ENCODE data around the gene CCK.

The CCK gene, protein sequence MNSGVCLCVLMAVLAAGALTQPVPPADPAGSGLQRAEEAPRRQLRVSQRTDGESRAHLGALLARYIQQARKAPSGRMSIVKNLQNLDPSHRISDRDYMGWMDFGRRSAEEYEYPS

DNA sequence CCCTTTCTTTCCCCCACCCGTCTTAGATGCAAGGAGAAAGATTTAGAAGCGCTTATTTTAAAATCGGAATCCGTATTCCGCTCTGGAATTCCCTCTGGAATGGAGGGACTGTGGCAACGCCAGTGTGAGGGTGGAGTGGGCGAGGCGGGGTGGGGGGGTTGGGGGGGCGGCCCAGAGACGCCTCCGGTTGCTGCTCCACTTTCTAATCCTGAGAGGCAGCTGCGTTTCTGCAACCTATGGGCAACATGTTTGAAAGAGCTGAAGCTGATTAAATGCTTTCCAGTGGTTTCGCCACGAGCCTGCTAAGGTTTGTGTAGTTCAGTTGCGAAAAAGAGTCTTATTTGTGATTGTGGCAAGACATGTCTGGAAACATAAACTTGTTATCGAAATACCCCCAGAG, at the start of gene CCK:
Gene CCK (minus strand): TSS at position 101 of the 400 bp plus-strand sequence. CDS start 2,555 bp downstream, outside the sequence.
- H3K27me3 ChIP-seq, result peaks cover 4 to 70% of the 10 kb centered on the region in 2 donors
- H3K4me3 ChIP-seq, result no peak within 1 kb of the TSS
- TF ChIP-seq, protein P1, sequence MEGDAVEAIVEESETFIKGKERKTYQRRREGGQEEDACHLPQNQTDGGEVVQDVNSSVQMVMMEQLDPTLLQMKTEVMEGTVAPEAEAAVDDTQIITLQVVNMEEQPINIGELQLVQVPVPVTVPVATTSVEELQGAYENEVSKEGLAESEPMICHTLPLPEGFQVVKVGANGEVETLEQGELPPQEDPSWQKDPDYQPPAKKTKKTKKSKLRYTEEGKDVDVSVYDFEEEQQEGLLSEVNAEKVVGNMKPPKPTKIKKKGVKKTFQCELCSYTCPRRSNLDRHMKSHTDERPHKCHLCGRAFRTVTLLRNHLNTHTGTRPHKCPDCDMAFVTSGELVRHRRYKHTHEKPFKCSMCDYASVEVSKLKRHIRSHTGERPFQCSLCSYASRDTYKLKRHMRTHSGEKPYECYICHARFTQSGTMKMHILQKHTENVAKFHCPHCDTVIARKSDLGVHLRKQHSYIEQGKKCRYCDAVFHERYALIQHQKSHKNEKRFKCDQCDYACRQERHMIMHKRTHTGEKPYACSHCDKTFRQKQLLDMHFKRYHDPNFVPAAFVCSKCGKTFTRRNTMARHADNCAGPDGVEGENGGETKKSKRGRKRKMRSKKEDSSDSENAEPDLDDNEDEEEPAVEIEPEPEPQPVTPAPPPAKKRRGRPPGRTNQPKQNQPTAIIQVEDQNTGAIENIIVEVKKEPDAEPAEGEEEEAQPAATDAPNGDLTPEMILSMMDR (IDR thresholded peaks at IDR 0.05), result no peak
- no peaks in the 10 kb centered on the region for H3K36me3 ChIP-seq
- no peaks in the 10 kb centered on the region for H3K9me3 ChIP-seq
- peaks cover 0 to 25% (median 19%) of the 10 kb centered on the region in 4 donors for H3K4me1 ChIP-seq
- intact Hi-C loops (cut with DNase I; ENCODE audit: low total_unique reads), result no loop called here
- H3K27ac ChIP-seq, result no peak within 1 kb of the TSS
- DNase-seq, result no peak

DNA sequence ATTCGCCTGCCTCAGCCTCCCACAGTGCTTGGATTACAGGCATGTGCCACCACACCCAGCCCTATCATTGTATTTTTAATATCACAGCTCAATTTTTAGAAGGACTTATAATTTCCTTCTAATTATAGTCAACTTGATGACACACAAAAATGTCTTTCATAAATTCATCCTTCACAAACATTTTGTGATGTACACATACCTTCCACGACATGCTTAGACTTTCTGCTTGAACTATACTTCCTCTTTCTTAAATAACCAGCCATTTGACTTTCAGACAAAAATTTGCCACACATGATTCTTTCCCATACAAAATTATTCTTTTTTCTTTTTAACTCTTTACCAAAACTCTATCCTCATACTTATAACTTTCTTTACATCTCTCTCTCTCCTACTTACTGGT, 48.4 kb upstream of the CCK start:
- intact Hi-C loops (cut with DNase I; ENCODE audit: low total_unique reads), result no loop called here
- H3K27me3 ChIP-seq, result no peaks in the 10 kb centered on the region
- H3K9me3 ChIP-seq, result peaks cover 0 to 26% (median 11%) of the 10 kb centered on the region in 3 donors
- no peak overlapping the region for H3K4me3 ChIP-seq
- TF ChIP-seq, protein P1 (IDR thresholded peaks at IDR 0.05), result no peak
- H3K4me1 ChIP-seq, result no peaks in the 10 kb centered on the region
- no peaks in the 10 kb centered on the region for H3K36me3 ChIP-seq
- no peak overlapping the region for H3K27ac ChIP-seq
- no peak for DNase-seq

DNA sequence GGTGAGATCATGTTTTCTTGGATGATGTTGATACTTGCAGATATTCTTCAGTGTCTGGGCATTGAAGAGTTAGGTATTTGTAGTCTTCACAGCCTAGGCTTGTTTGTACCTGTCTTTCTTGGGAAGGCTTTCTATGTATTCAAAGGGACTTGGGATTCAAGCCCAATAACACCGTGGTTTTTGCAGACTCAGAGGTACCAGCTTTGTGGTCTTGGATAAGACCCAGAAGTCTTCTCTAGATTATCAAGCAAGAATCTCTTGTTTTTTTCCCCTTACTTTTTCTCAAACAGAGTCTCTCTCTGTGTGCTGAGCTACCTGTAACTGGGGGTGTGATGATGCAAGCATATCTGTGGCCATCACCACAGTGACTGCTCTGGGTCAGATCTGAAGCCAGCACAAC, 42.7 kb upstream of the CCK start:
- TF ChIP-seq, protein P1 (IDR thresholded peaks at IDR 0.05), result no peak
- H3K9me3 ChIP-seq, result no peaks in the 10 kb centered on the region
- no peak overlapping the region for H3K27ac ChIP-seq
- H3K4me1 ChIP-seq, result no peaks in the 10 kb centered on the region
- no peaks in the 10 kb centered on the region for H3K36me3 ChIP-seq
- no peak overlapping the region for H3K4me3 ChIP-seq
- intact Hi-C loops (cut with DNase I; ENCODE audit: low total_unique reads), result no loop called here
- H3K27me3 ChIP-seq, result no peaks in the 10 kb centered on the region
- DNase-seq, result no peak

DNA sequence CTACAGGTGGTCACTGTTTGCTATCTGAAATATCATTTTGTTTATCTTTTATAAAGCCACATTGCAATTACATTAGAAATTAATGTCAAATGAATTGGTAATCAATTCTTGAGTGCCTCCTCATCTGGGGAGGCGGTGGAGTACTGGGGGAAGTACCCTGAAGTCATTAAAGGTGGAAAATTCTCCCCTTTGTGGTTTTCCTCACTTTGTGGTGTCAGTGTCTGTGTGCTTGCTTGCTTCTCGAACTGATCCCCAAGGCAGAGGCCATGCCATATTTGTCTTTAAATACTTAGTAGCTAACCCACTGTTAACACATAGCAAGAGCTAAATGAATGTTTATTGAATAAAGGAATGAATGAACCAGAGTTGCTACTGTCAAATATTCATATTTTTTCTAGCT, 40.5 kb upstream of the CCK start:
- Histone ChIP-seq H3K9me3 (no peaks in the 10 kb centered on the region), H3K27ac (no peak overlapping the region), H3K4me3 (no peak overlapping the region), H3K36me3 (no peaks in the 10 kb centered on the region), H3K27me3 (no peaks in the 10 kb centered on the region), H3K4me1 (no peaks in the 10 kb centered on the region)
- no peak for DNase-seq
- TF ChIP-seq, protein P1 (IDR thresholded peaks at IDR 0.05), result no peak
- intact Hi-C loops (cut with DNase I; ENCODE audit: low total_unique reads), result no loop called here

DNA sequence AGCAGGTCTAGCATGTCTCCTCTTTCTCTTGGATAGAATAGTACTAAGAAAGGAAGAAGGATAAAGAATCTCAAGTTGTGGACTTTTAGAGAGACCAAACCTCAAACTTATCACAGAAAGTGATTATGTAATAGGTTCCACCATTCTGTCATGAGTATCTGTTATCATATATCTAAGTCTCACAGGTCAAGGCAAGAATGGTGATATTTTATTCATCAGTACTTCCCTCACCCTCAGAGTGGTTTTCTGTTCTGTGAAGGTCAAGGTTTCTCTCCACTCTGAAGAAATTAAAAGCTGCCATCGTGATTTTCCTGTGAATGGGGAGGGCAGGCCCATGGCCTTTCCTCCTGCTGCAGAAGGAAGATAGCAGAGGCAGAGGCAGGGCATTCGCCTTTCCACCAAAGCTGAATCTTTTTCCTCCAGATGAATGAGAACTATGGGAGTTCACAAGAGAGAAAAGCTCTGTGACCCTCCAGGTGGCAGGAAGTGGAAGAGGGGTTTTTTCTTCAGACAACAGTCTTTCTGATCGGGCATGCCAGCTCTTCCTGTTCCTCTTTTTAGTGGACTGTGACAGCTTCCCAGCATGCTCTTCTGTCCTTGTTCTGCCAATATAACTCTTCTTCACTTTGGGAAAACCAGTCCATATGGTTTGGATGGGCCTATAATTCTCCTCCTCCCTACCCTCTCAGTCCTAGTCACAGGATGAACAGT, 37.1 kb upstream of the CCK start:
- intact Hi-C loops (cut with DNase I; ENCODE audit: low total_unique reads), result no loop called here
- DNase-seq, result no peak
- H3K27me3 ChIP-seq, result peaks cover 0 to 3% of the 10 kb centered on the region in 2 donors
- no peaks in the 10 kb centered on the region for H3K9me3 ChIP-seq
- no peaks in the 10 kb centered on the region for H3K4me1 ChIP-seq
- H3K27ac ChIP-seq, result no peak overlapping the region
- H3K36me3 ChIP-seq, result no peaks in the 10 kb centered on the region
- TF ChIP-seq, protein P1 (IDR thresholded peaks at IDR 0.05), result no peak
- H3K4me3 ChIP-seq, result no peak overlapping the region

All from tibial artery (tissue), 4 donors.